HUDEP-2 (cell line): ENCODE data around the gene SNX24.

ENCODE experiments used
- DNase-seq, 76 experiments: peaks; one replicate each; lab custom pipeline; 2025; ENCODE audit not compliant: unreplicated experiment in 76 of 76; lab: John Stamatoyannopoulos, UW

The SNX24 gene

DNA sequence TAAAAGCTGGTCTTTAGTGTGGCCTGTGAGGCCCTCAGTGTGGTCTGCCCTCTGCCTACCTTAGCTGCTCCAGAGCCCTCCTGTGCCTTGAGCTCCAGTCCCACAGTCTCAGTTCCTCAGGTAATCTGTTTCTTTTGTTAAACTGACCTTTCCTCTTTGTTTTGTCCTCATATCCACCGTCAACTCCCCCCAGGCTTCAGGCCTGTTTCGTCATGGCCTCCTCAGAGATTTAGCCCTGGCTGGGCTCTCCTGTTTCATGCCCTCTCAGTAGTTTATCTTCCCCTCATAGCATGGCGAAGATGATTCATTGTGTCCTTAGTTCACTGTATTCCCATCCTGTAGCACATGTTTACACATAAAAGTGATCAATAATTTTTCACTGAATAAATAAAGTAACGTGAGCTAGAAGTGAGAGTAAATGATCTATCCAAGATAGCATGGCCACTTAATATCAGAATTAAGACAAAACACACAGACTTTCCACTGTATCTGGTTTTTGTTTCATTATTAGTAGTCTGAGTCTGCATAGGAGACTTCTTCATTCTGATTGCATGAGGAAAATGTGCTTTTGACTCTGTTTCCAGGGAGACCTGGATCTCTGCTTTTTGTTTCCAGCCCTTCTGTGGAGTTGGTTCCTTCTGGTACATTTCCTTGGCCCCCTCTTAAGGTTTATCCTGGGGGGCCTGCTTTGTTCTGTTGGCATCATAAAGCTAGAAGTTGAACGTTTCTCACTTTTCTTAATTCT is 70.5 kb downstream of the SNX24 start:
- DNase-seq = no peak

DNA sequence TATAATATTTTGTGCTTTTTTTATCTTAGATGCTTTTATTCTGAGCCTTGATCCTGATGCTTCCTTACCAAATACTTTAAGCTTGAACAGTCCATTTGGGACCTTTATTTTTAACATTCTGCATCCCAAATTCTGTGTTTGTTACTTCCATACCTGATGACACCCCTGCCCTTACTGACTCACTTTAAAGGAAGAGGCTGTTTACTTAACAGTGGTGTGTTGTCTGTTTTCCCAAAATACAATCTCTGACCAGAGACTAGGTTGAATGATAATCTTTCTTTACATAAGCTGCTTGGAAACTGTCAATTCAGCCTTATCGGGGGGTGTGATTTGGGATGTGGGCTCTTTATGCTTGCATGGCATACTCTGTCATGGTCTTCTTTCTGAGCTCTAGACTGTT is 71.1 kb downstream of the SNX24 start:
- no peak for DNase-seq

DNA sequence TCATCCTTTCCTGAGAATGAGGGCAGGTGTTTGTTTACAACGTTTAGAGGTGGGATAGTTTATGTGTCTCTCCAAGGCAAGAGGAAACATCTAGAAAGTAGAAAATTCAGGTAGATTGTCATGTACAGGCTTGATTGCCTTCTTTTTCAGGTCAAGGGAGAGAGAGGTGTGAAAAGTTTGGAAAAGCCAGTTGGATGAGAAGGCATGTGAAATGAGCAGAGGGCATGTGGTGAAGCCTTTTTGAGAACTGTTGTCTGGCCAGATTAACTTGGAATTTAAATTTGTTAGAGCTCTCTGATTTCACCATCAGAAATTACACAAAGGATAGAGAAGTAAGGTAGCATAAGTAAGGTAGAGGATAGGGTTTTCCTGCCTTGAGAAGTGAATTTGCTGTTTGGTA is 74.6 kb downstream of the SNX24 start:
- no peak for DNase-seq

DNA sequence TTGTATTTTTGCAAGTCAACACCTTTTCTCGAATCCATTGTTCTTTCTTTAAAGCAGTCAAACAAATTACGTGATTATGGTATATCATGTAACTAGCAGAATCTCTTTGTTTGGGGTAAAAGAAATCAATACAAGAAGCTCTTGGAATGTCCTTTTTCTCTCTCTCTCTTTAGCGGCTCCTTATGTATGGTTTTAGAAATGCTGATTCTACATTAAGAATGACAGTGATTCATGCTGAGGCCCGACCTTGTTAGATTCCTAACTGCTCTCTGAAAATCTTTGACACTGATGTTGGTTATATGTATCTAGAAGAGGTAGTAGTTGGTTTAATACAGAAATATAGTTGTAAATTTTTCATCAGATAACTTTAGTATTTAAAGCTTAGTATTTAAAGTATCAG is 76.4 kb downstream of the SNX24 start:
- DNase-seq = no peak

DNA sequence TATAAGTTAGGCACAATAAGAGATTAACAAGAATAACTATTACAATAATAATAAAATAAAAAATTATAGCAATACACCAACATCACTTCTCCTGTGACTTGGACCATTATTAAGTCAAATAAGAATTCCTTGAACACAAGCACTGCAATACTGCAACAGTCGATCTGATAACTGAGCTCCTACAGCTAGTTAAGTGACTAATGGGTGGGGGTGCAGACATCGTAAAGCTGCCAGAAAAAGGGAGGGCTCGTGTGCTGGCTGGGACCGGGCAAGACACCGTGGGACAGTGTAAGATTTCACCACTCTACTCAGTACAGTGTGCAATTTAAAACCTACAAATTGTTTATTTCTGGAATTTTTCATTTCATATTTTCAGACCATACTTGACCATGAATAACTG is 78.8 kb downstream of the SNX24 start:
- DNase-seq = peak in 42 of 76 experiments; percentile 1 to 73 (median 24)

DNA sequence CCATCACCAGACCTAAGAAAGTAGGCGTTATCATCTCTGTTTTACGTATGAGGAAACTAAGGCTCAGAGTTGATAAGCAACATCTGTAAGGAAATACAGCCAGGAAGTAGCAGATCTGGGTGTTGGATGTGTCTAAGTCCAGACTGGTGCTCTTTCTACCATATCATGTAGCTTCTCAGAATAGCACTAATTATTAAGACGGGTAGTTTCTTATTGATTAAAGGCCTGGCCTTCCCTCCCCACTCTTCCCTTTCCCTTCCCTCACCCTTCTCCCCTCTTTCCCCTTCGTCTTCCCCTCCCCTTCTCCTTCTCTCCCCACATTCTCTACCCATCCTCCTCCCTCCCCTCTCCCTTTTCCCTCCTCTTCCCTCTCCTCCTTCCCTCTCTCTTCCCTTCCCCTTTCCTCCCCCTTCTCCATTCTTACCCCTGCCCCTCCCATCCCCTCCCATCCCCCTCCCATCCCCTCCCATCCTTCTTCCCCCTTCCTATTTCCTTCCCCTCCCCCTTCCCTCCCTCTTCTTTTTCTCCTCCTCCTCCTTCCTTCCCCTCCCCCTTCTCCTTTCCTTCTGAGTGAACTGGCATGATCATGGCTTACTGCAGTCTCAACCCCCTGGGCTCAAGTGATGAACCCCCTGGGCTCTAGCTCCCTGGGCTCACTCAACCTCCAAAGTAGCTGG is 79.4 kb downstream of the SNX24 start:
- no peak for DNase-seq

DNA sequence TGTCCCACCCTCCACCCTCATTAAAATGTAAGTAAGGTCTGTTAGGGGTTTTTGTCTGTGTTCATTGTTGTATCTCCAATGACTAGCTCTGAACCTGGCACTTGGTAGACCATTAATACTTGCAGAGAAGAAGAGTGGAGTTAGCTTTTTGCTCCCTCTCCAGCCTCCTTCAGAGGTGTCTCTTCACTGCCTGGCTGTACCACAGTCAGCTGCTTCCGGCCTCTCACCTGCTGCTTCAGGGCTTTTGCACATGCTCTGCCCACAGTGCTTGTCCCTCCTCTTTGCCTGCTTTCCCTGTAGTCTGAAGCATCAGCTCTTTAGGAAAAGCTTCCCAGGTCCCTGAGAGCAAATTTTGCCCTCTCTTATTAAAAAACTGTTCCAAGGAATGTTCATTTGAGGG is 83.6 kb downstream of the SNX24 start:
- DNase-seq = no peak

DNA sequence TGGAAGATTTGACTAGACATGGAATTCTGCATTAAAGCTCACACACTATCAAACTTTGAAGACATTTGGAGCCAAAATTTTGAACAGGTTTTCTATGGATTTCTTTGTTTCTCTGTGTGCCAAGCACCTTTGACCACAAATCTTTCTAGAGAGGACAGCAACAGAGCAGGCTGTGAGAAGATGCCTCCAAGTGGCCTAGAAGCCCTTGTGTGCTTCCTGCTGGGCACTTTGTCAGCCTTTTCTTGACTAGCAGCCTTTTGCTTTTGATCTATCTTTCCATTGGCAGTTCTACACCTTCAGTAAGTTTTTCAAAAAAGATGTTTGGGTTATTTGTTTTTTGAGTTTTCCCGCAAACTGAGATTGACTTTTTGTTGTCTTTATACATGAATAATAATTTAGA is 84.6 kb downstream of the SNX24 start:
- DNase-seq = no peak

DNA sequence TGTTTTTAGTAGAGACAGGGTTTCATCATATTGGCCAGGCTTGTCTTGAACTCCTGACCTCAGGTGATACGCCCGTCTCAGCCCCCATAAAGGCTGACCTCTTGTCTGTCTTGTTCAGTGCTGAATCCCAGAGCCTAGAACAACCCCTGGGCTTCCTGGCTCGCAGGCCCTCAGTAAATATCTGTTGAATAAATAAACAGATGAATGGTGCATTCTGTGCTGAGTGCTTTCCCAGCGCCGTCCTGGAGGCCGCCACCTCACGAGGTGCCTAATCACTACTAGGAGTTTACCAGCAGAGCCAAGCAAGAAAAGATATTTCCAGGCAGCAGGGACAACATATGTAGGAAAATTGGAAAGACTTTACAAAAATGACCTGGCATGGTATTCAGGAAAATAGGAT is 88.5 kb downstream of the SNX24 start:
- DNase-seq = no peak

DNA sequence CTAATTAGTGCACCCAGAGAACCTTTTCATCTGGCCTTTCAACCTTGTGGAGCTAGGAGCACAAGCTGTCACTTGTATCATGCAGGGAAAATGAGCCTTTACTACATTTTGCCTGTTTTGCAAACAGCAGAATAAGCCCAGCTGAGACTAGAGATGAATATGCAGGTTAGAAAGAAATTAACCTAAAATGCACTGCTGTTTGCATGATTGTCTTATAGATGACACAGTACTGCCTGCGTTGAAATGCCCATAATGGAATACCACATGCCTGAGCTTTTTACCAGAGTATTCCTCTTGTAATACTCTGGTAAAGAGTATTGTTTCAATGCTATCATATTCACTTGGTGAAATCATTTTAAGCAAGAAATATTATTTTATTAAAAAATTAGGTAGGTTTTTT is 90.7 kb downstream of the SNX24 start:
- no peak for DNase-seq

DNA sequence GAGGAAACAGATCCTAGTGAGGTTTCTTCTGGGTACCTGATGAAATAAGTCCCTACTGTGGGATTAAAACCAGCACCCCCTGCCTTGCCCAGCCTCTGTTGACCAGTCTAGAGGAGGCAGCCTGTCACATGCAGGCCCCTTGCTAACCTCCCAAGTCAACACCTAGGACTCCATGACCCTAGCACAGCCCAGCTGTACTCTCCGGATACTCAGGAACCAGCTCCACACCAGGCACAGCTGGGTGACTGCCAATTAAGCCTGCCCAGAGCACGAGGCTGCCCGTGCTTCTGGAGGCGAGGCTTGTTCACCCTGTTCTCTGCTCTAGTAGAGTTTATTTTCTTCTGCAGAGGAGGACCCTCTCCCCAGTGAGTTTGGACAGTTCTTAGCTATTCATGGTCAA is 92.5 kb downstream of the SNX24 start:
- DNase-seq = peak in 28 of 76 experiments; percentile 1 to 70 (median 21)

DNA sequence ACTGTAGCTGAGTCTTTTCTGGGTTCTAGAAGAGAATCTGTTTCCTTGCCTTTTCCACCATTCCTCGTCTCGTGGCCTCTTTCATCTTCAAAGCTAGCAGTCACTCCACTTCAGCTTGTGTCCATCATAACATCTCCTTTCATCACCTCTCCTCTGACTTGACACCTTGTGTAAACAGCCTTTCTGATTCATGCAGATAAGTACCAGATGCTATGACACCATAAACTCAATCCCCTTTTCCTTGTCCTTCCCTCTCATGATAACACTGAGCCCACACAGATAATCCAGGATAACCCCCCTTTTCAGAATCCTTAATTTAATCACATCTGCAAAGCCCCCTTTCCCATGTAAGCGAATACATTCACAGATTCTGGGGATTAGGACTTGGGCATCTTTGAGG is 95.5 kb downstream of the SNX24 start:
- DNase-seq = no peak

DNA sequence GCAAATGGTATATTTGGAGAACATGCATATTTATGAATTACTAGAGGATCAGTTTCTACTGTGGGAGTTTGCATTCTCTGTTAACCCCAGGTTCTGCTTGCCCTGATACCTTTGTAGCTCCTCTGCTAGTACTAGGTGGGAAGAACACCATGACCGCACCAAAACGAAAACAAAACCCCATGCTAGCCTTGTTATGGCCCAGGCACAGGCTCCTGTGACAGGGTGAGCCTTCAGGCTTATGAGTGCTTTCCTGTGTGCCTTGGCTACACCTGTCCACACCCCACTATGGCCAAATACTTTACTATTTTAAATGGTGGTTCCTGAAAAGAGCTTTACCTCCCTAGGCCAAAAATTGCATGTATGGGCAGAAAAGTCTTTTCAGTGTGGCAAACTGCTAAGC is 96.3 kb downstream of the SNX24 start:
- DNase-seq = no peak

DNA sequence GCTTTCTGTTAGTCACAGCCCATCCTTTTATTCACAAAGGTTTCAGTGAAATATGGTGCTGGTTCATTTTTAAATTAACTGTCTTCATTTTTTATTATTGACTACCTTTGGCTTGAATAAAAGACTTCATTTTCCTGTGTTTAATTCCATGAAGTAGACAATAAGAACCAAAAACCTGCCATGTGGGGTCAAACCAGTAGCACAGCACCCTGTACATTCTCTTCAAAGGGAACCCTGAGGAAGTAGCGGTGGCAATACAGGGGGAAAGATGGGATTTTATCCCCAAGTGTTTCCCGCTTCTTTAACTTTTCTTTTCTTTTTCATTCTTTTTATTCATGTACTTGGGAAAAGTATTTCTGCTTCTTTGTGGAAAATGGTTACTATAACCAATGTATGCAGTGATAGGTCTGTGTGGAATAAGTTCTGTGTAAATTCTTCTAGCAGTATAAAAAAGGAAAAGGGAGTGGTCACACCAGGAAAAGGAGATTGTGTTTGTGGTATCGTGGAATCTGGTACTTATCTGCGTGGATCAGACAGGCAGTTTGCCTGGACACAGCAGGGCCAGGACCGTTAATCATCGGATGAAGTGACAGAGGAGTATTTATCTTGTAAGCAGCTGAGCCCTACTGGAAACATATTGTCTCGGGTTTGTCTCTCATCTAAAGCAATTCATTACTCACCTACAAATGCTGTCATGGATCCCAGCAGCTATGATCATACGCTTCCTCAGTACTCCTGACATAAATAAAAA is 96.9 kb downstream of the SNX24 start:
- peak in 30 of 76 experiments; percentile 2 to 59 (median 28) for DNase-seq

DNA sequence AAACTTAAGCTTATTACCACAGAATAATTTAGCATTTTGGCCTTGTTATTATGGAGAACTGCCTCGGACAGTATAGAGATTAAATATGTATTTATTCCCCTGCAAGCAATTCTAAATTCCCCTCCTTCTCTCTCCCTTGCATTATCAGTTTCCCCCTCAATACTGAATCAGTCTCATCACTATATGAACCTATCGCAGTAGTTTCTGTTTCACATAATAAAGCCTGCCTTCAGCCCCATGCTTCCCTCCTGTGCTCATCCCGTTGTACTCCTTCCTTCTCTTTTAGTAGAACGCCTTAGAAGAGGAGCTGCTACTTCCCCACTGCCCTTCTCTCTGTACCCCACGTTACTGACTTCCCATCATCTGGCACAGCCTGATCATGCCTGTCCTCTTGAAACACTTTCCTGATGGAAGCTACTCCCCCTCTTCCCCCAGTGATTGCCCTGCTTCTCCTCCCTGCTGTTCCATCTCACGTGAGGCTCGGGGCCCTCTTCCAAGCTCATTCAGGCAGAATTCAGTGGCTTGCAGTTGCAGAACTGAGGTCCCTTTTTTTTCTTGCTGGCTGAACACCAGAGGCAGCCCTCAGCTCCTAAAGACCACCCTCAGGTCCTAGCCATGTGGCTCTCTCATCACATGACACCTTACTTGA is 97.8 kb downstream of the SNX24 start:
- DNase-seq = no peak

DNA sequence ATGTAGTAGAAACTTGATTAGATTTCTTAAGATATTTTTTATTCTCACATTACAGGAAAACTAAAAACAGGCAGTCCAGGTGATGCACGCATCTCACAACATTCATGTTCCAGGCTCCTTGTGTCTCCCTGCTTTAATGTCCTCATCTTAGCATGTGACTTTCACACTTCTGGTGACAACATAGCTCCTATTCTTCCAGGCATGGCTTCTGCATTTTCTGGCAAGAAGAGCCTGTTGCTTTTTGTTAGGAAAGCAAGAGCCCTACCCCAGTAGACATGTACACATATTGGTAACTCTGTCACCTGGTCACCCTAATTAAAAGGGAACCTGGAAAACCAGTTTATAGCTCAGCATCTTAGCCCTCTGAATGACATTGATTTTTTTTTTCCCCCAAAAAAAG is 98.6 kb downstream of the SNX24 start:
- DNase-seq = no peak

DNA sequence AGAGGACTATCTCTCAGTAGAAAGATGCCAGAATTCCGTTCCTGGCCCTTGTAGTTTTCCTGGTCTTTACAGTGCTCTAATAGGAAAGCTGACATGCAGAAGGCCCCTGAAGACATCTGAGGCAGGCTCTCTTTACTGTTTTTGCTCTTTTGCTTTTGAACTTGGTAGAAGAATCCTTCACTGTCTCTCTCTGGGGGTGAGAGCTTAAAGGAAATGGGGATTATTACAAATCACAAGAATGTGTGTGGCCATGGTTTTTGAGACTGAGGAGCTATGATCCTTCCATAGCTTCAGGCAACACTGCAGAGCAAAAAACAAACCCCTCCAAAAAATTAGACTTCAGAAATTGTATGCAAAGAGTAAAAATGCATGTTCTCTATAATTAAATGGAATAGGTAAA is 102.0 kb downstream of the SNX24 start:
- no peak for DNase-seq

DNA sequence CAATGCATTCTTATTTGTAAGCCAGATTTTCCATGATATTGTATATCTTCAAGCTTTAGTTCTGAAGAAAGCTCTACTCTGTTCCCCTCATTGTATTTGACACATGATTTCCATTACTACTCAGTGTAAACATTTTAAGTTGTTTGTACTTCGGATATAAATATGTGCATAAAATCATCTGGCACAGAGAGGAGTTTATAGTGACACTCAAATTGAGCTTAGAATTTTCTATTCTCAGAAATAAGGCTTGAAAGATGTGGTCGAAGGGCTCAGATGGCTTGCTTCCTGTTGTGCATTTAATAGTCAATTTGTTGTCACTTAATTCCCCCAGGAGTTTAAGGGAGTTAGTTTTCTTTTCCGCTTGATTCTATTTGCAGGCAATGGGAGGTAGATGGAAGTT is 102.4 kb downstream of the SNX24 start:
- no peak for DNase-seq

DNA sequence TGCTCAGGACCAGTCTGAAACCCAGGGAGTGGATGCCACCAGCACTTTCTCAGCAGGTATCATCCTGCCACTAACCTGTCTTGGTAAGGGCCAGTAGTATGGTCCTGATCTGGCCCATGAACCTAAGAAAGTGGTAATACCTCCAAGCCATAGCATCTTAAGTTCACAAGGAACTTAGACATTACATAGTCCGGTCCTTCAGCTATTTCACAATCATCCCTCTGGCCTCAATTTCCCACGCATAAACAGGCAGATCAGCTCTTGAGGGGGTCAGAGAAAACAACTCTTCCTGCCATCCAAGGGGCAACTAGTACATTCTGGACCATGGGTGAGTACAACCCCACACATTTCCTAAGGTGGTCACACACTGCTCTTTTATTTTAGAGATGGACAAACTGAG is 102.9 kb downstream of the SNX24 start:
- DNase-seq = no peak

DNA sequence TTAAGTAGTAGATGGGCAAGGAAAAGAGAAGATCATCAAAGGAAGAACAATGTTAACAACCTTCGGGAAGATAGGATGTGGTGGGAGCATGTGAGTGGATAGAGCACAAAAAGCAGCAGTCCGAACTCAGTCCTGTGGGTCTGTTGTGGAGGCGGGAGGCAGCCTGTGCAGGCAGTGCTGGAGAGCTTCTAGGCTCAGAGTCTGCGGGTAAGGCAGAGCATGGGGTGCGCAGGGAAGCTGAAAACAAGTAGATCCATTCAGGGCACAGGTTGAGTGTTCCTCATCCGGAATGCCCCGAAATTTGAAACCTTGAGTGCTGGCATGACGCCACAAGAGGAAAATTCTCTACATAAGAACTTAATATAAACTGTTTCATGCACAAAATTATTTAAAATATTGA is 106.2 kb downstream of the SNX24 start:
- DNase-seq = no peak

DNA sequence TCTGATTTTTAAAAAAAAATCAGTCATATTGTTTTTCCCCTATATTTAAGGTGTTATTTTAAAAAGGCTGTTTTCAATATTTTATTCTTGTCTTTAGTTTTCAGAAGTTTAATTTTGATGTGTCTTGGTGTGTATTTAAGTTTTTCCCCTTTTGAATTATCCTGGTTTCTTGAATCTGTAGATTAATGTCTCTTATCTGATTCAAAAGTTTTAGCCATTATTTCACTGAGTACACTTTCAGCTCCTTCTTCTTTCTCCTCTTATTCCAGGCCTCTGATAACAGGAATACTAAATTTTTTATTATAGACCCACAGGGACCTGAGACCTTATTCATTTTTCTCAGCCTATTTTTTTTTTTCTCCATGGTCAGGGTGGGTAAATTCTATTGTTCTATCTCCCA is 109.3 kb downstream of the SNX24 start:
- no peak for DNase-seq
